ENCODE measurements around the gene PSMD9. TPM values are rescaled to one million over a fixed set of nuclear protein-coding genes. Genes with fewer than 3 reads are reported as not detected.
A peak's percentile ranks its signal among the peaks of the same experiment; 100 is the strongest.

PSMD9 gene
- polyA plus RNA-seq, 1 experiment, result 57.7 TPM

DNA sequence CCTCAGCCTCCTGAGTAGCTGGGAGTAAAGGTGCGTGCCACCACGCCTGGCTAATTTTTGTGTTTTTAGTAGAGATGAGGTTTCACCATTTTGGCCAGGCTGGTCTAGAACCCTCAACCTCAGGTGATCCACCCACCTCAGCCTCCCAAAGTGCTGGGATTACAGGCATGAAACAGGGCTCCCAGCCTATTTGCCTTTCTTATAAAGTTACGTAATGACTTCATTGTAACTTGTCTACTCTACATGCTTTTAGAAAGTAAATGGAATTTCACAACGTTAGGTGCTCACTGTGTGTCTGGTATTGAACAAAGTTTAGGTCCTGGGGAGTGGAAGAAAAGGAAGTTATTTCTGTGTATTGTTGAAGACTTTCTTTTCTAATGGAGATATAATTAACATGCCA is 42.3 kb downstream of the PSMD9 start:
- H3K27me3 ChIP-seq (ENCODE audit: control insufficient read depth, insufficient read depth, low read length), result no peaks in the 10 kb centered on the region
- CTCF ChIA-PET, result interaction anchor here (0.6 kb wide), 1 partner anchor 92 kb away, joined by 4 read pairs; no protein-coding TSS in a partner anchor
- H3K27ac ChIP-seq (ENCODE audit: low read depth, low read length), result no peak overlapping the region
- H3K4me3 ChIP-seq (ENCODE audit: low read depth, low read length), result no peak overlapping the region
- TF ChIP-seq, protein P1, sequence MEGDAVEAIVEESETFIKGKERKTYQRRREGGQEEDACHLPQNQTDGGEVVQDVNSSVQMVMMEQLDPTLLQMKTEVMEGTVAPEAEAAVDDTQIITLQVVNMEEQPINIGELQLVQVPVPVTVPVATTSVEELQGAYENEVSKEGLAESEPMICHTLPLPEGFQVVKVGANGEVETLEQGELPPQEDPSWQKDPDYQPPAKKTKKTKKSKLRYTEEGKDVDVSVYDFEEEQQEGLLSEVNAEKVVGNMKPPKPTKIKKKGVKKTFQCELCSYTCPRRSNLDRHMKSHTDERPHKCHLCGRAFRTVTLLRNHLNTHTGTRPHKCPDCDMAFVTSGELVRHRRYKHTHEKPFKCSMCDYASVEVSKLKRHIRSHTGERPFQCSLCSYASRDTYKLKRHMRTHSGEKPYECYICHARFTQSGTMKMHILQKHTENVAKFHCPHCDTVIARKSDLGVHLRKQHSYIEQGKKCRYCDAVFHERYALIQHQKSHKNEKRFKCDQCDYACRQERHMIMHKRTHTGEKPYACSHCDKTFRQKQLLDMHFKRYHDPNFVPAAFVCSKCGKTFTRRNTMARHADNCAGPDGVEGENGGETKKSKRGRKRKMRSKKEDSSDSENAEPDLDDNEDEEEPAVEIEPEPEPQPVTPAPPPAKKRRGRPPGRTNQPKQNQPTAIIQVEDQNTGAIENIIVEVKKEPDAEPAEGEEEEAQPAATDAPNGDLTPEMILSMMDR (IDR thresholded peaks at IDR 0.05; ENCODE audit: low read depth, low read length), result no peak
- POLR2A ChIA-PET, result no interaction called here
- no peak for DNase-seq (ENCODE audit: low read depth, low spot score)
- H3K9me3 ChIP-seq (ENCODE audit: control insufficient read depth, insufficient read depth, low read length), result no peaks in the 10 kb centered on the region

DNA sequence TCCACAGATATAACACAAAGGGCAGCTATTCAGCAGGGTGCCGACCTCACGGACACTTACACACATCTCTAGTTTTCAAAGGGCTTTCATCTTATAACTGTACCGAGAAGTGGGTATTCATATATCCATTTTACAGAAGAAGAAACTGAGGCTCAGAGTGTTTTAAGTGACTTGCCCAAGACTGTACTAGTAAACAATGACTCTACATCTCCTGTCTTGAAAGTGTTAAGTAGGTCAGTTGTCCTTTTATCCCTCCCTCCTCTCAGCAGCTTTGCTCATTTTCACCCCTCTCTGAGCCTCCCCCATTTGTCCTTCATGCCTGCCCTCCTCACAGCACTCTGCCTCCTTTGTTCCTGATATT is 43.6 kb downstream of the PSMD9 start:
- Histone ChIP-seq H3K9me3 (ENCODE audit: control insufficient read depth, insufficient read depth, low read length) (peaks cover 5% of the 10 kb centered on the region; the same call in 1 of the 2 replicates), H3K27me3 (ENCODE audit: control insufficient read depth, insufficient read depth, low read length) (no peaks in the 10 kb centered on the region), H3K4me3 (ENCODE audit: low read depth, low read length) (no peak overlapping the region), H3K27ac (ENCODE audit: low read depth, low read length) (no peak overlapping the region)
- no peak for DNase-seq (ENCODE audit: low read depth, low spot score)
- TF ChIP-seq, protein P1 (IDR thresholded peaks at IDR 0.05; ENCODE audit: low read depth, low read length), result no peak
- ChIA-PET POLR2A (no interaction called here), CTCF (no interaction called here)

DNA sequence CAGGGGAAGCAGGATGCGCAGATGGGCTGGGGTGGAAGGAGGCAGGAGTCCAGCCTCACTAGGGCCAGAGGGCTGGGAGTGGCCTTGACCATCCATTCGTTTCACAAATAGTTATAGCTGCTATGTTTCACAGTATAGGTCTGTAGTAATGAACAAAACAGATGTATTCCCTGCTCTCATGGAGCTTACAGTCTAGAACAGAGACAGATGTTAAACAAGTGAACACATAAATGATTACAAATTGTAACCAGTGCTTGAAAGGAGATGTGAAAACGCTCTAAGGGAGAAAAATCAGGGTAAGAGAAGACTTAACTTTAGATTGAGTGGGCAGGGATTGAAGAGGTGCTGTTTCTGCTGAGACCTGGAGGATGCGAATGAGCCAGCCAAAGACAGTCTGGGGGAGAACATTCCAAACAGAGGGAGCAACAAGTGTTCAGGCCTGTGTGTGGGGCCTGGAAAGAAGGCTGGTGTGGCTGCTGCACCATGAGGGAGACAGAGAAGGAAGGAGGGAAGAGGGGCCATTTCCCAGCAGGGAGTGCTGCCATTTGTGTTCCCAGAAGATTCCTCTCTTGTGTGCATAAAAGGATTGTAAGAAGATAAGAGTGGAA is 44.4 kb downstream of the PSMD9 start:
- ChIA-PET POLR2A (no interaction called here), CTCF (no interaction called here)
- TF ChIP-seq, protein P1 (IDR thresholded peaks at IDR 0.05; ENCODE audit: low read depth, low read length), result no peak
- no peak for DNase-seq (ENCODE audit: low read depth, low spot score)
- H3K27ac ChIP-seq (ENCODE audit: low read depth, low read length), result no peak overlapping the region
- H3K9me3 ChIP-seq (ENCODE audit: control insufficient read depth, insufficient read depth, low read length), result peaks cover 5% of the 10 kb centered on the region; the same call in 1 of the 2 replicates
- no peak overlapping the region for H3K4me3 ChIP-seq (ENCODE audit: low read depth, low read length)
- H3K27me3 ChIP-seq (ENCODE audit: control insufficient read depth, insufficient read depth, low read length), result no peaks in the 10 kb centered on the region

DNA sequence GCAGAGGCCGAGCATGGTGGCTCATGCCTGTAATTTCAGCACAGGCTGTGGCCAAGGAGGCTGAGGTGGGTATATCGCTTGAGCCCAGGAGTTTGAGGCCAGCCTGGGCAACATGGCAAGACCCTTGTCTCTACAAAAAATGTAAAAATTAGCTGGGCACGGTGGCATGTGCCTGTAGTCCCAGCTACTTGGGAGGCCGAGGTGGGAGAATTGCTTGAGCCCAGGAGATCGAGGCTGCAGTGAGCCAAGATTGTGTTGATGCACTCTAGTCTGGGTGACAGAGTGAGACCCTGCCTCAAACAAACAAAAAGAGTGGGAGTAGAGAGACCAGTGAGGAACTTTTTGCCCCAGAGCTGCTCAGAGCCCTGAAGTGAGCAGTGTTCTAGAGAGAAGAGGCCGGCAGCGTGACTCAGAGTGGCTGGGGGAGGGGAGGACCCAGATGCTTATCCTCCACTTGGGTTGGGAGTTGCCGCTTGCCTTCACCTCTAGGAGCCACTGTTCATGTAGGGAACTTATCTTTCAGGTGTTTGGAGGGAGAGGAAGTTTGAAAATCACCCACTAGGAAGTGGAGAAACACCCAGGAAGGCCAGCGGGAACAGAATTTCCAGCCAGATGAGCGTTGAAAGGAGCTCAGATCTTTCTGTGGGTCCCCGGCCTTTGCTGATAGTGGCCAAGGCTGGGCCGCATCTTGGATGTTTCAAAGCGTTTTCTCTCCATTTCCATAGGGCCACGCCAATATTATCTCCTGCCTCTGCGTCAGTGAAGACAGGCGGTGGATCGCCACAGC is 45.1 kb downstream of the PSMD9 start:
- TF ChIP-seq, protein P1 (IDR thresholded peaks at IDR 0.05; ENCODE audit: low read depth, low read length), result 0 out of 2 replicates have a peak, but pooled peaks have one; percentile 17
- ChIA-PET CTCF (interaction anchor here (0.9 kb wide), 1 partner anchor 13 kb away, joined by 3 read pairs; no protein-coding TSS in a partner anchor), POLR2A (interaction anchor here (0.7 kb wide), 1 partner anchor 25 kb away, joined by 3 read pairs; no protein-coding TSS in a partner anchor)
- Histone ChIP-seq H3K4me3 (ENCODE audit: low read depth, low read length) (no peak overlapping the region), H3K27ac (ENCODE audit: low read depth, low read length) (no peak overlapping the region), H3K9me3 (ENCODE audit: control insufficient read depth, insufficient read depth, low read length) (peaks cover 5% of the 10 kb centered on the region; the same call in 1 of the 2 replicates), H3K27me3 (ENCODE audit: control insufficient read depth, insufficient read depth, low read length) (no peaks in the 10 kb centered on the region)
- no peak for DNase-seq (ENCODE audit: low read depth, low spot score)

DNA sequence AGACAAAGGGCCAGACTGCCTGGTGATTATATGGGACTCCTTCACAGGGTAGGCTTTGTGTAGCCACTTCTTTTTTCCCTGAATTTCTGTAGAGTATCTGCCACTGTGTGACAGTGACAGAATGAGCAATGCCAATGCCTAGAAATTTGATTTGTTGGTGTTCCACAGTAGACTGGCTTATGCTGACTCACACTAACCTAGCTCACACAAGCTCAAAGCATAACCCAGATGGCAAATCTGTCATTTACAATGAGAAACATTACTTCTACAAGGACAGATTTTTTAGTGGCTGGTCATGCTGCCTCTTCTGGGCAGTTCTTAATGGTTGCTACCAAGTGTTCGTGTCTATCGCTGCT is 45.7 kb downstream of the PSMD9 start:
- CTCF ChIA-PET, result interaction anchor here (0.9 kb wide), 1 partner anchor 12 kb away, joined by 3 read pairs; no protein-coding TSS in a partner anchor
- H3K27ac ChIP-seq (ENCODE audit: low read depth, low read length), result no peak overlapping the region

More for the DNA sequence above, 45.7 kb downstream of the PSMD9 start:
- POLR2A ChIA-PET, result interaction anchor here (0.7 kb wide), 1 partner anchor 25 kb away, joined by 3 read pairs; no protein-coding TSS in a partner anchor
- DNase-seq (ENCODE audit: low read depth, low spot score), result no peak
- TF ChIP-seq, protein P1 (IDR thresholded peaks at IDR 0.05; ENCODE audit: low read depth, low read length), result no peak
- H3K4me3 ChIP-seq (ENCODE audit: low read depth, low read length), result no peak overlapping the region
- no peaks in the 10 kb centered on the region for H3K27me3 ChIP-seq (ENCODE audit: control insufficient read depth, insufficient read depth, low read length)
- H3K9me3 ChIP-seq (ENCODE audit: control insufficient read depth, insufficient read depth, low read length), result peaks cover 5% of the 10 kb centered on the region; the same call in 1 of the 2 replicates
